Loucy (cell line): Measurements from ENCODE around the gene PLA2G2F.

Experiments used
- H2AFZ ChIP-seq: fragments of 200-600 bp; sonication (generic); 2 replicates; pipeline ENCODE4 v1.6.0; 2016; ENCODE audit warnings: antibody characterized with exemption, mild to moderate bottlenecking, low read length, moderate library complexity
- H3F3A ChIP-seq: fragments of 200-600 bp; 2 replicates; pipeline ENCODE4 v1.6.0; 2016; ENCODE audit warnings: antibody characterized with exemption, low read depth, mild to moderate bottlenecking
- H3K27me3 ChIP-seq: fragments of 200-600 bp; sonication (generic); 2 replicates; pipeline ENCODE4 v1.6.1; 2014; ENCODE audit warnings: low read length, mild to moderate bottlenecking; ENCODE audit not compliant: insufficient read depth, poor library complexity, severe bottlenecking
- H3K36me3 ChIP-seq: fragments of 200-600 bp; sonication (generic); 2 replicates; pipeline ENCODE4 v1.6.1; 2016; ENCODE audit warnings: low read length; ENCODE audit not compliant: insufficient read depth
- H3K4me1 ChIP-seq: fragments of 200-600 bp; sonication (generic); 2 replicates; pipeline ENCODE4 v1.5.1; 2014; ENCODE audit warnings: low read length, mild to moderate bottlenecking; ENCODE audit not compliant: insufficient read depth, poor library complexity, severe bottlenecking
- H3K4me2 ChIP-seq: fragments of 200-600 bp; sonication (generic); 2 replicates; pipeline ENCODE4 v1.6.0; 2014; ENCODE audit warnings: antibody characterized with exemption, low read length, low read depth, mild to moderate bottlenecking; ENCODE audit not compliant: poor library complexity, severe bottlenecking
- H3K4me3 ChIP-seq: fragments of 200-600 bp; sonication (generic); 2 replicates; pipeline ENCODE4 v1.5.1; 2014; ENCODE audit warnings: low read length, mild to moderate bottlenecking, mixed read lengths; ENCODE audit not compliant: poor library complexity, severe bottlenecking
- H3K79me2 ChIP-seq: fragments of 200-600 bp; sonication (generic); 2 replicates; pipeline ENCODE4 v1.6.1; 2014; ENCODE audit warnings: low read length; ENCODE audit not compliant: insufficient read depth
- H3K9ac ChIP-seq: fragments of 200-600 bp; sonication (generic); 2 replicates; pipeline ENCODE4 v1.6.0; 2014; ENCODE audit warnings: mild to moderate bottlenecking, low read depth, low read length, moderate library complexity; ENCODE audit not compliant: poor library complexity, severe bottlenecking
- H3K9me2 ChIP-seq: fragments of 200-600 bp; sonication (generic); replicated peaks from 2 replicates; pipeline ENCODE4 v1.6.1; 2016; ENCODE audit warnings: low read depth, low read length, mixed read lengths
- H3K9me3 ChIP-seq: fragments of 200-600 bp; sonication (generic); 2 replicates; pipeline ENCODE4 v1.6.1; 2014; ENCODE audit warnings: mild to moderate bottlenecking, antibody characterized with exemption, low read length, low read depth; ENCODE audit not compliant: insufficient read depth
- H4K20me1 ChIP-seq: fragments of 200-600 bp; sonication (generic); 2 replicates; pipeline ENCODE4 v1.6.0; 2014; ENCODE audit warnings: antibody characterized with exemption, low read length, mild to moderate bottlenecking; ENCODE audit not compliant: insufficient read depth, poor library complexity, severe bottlenecking
- EZH2phosphoT487 ChIP-seq: fragments of 200-600 bp; IDR thresholded peaks from 2 replicates; pipeline ENCODE4 v1.6.1; 2018; ENCODE audit warnings: antibody characterized with exemption, mild to moderate bottlenecking, moderate library complexity, borderline replicate concordance
- TF ChIP-seq, protein P1 (sequence below): fragments of 200-600 bp; sonication (generic); conservative IDR thresholded peaks from 2 replicates; pipeline ENCODE4 v1.5.1; 2014; ENCODE audit warnings: mild to moderate bottlenecking, antibody characterized with exemption, low read length

The PLA2G2F gene

DNA sequence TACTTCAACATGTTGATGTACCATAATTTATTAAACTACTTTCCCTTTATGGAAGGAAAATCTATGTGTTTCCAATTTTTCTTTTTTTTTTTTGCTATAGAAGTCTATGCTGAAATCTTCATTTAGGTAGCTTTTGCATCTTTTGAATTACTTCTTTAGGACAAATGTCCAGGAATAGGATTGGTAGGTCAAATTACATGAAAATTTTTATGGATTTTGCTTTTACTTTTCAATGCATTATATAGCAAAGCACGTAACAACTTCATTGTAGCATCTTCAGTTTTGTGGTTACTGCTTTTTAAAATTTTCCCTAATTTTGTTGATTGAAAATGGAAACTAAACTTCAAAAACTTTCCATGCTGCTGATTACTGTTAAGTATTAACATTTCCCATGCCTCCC lies 59.2 kb downstream of the PLA2G2F start:
- no peak overlapping the region for H3K9ac ChIP-seq
- TF ChIP-seq, protein P1, sequence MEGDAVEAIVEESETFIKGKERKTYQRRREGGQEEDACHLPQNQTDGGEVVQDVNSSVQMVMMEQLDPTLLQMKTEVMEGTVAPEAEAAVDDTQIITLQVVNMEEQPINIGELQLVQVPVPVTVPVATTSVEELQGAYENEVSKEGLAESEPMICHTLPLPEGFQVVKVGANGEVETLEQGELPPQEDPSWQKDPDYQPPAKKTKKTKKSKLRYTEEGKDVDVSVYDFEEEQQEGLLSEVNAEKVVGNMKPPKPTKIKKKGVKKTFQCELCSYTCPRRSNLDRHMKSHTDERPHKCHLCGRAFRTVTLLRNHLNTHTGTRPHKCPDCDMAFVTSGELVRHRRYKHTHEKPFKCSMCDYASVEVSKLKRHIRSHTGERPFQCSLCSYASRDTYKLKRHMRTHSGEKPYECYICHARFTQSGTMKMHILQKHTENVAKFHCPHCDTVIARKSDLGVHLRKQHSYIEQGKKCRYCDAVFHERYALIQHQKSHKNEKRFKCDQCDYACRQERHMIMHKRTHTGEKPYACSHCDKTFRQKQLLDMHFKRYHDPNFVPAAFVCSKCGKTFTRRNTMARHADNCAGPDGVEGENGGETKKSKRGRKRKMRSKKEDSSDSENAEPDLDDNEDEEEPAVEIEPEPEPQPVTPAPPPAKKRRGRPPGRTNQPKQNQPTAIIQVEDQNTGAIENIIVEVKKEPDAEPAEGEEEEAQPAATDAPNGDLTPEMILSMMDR, result no peak
- TF ChIP-seq EZH2phosphoT487, result no peak
- H3K36me3 ChIP-seq, result no peaks in the 10 kb centered on the region
- H3F3A ChIP-seq, result no peaks in the 10 kb centered on the region
- H3K27me3 ChIP-seq, result no peaks in the 10 kb centered on the region
- no peaks in the 10 kb centered on the region for H3K4me1 ChIP-seq
- no peak overlapping the region for H2AFZ ChIP-seq
- no peaks in the 10 kb centered on the region for H3K9me3 ChIP-seq
- no peak overlapping the region for H3K4me2 ChIP-seq
- H3K4me3 ChIP-seq, result no peak overlapping the region
- no peaks in the 10 kb centered on the region for H4K20me1 ChIP-seq
- no peaks in the 10 kb centered on the region for H3K79me2 ChIP-seq
- no peaks in the 10 kb centered on the region for H3K9me2 ChIP-seq

DNA sequence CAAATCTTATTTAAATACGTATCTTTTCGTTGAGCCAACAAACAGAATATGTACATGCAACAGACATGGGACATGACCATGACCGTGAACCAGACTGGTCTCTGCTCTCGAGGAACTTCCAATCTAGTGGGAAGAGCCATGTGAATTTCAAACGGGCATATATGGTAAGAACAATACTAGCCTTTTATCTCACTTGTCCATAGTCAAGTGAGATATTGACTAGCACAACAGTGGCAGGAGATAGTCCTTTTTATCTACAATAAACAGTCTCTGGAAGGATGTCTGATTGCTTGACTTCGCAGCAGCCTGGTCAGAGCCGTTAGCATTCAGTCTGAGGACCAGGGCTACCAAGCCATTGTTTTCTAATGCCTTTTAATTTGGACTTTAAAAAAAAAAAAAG lies 59.8 kb downstream of the PLA2G2F start:
- H3K4me3 ChIP-seq, result no peak overlapping the region
- no peak overlapping the region for H3K4me2 ChIP-seq
- H3K9me3 ChIP-seq, result no peaks in the 10 kb centered on the region
- H3K4me1 ChIP-seq, result no peaks in the 10 kb centered on the region
- H3K36me3 ChIP-seq, result no peaks in the 10 kb centered on the region
- H2AFZ ChIP-seq, result no peak overlapping the region
- no peaks in the 10 kb centered on the region for H3K79me2 ChIP-seq
- no peaks in the 10 kb centered on the region for H3F3A ChIP-seq
- no peak for TF ChIP-seq EZH2phosphoT487
- TF ChIP-seq, protein P1, result no peak
- no peaks in the 10 kb centered on the region for H4K20me1 ChIP-seq
- no peaks in the 10 kb centered on the region for H3K27me3 ChIP-seq
- no peak overlapping the region for H3K9ac ChIP-seq
- no peaks in the 10 kb centered on the region for H3K9me2 ChIP-seq

DNA sequence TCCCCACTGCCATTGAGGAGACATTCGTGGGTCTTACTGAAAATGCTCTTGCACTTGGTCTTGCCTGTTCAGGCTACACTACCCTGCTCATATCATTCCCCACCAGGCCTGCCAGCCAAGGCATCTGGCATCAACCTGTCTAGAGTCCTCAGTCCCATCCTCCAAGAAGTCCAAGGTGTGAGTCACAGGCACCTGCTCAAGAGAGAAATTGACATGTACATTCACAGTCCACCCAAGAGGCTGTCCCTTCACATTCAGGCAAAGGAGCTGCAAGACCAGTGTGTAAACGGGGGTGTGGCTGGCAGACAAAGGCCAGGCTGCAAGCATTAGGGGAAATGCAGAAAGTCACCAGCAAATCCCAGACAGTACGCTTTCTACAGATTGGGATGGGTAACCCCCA lies 60.3 kb downstream of the PLA2G2F start:
- Histone ChIP-seq H4K20me1 (no peaks in the 10 kb centered on the region), H3K9me2 (no peaks in the 10 kb centered on the region), H3K79me2 (no peaks in the 10 kb centered on the region), H3K4me3 (no peak overlapping the region), H2AFZ (no peak overlapping the region), H3K4me1 (no peaks in the 10 kb centered on the region), H3K9me3 (no peaks in the 10 kb centered on the region), H3F3A (no peaks in the 10 kb centered on the region), H3K4me2 (no peak overlapping the region), H3K36me3 (no peaks in the 10 kb centered on the region), H3K27me3 (no peaks in the 10 kb centered on the region), H3K9ac (no peak overlapping the region)
- TF ChIP-seq EZH2phosphoT487, result no peak
- TF ChIP-seq, protein P1, result no peak
